ENCODE results near the gene DNALI1.

- no peak for TF ChIP-seq CTCF (IDR thresholded peaks at IDR 0.05)
- no peak for TF ChIP-seq POLR2AphosphoS5 (IDR thresholded peaks at IDR 0.05; ENCODE audit: low read depth, low read length)
- TF ChIP-seq USF2 (IDR thresholded peaks at IDR 0.05; ENCODE audit: borderline replicate concordance, low read depth, low read length): no peak
- no peak for TF ChIP-seq REST (IDR thresholded peaks at IDR 0.05; ENCODE audit: low read depth, low read length)
- no peak for TF ChIP-seq RCOR1 (IDR thresholded peaks at IDR 0.05; ENCODE audit: low read length)
- TF ChIP-seq MEF2A (IDR thresholded peaks at IDR 0.05; ENCODE audit: borderline replicate concordance, low read depth): no peak
- no peak for TF ChIP-seq ELF1 (IDR thresholded peaks at IDR 0.05)
- TF ChIP-seq TAF1 (IDR thresholded peaks at IDR 0.05; ENCODE audit: borderline replicate concordance, low read depth, low read length): no peak
- no peak for TF ChIP-seq EP300 (IDR thresholded peaks at IDR 0.05; ENCODE audit: borderline replicate concordance in 1 of 2, low read depth in 1 of 2, low read length in 1 of 2)
- TF ChIP-seq MAX (IDR thresholded peaks at IDR 0.05; ENCODE audit: low read depth): no peak
- TF ChIP-seq FOXJ3 (CRISPR knock-in tag; IDR thresholded peaks at IDR 0.05): no peak
- no peak for TF ChIP-seq GABPA (IDR thresholded peaks at IDR 0.05; ENCODE audit: low read depth)
- TF ChIP-seq PBX3 (IDR thresholded peaks at IDR 0.05): no peak
These were observed 7.4 kb upstream of the DNALI1 start for GRCh38 chr1:37549341-37549740.

Measured in SK-N-SH (cell line).